Erythroblast (primary cell): ENCODE measurements around the gene AKAP13.

Source experiments
- GATA1 ChIP-seq: IDR thresholded peaks from 2 replicates; pipeline ENCODE4 v1.6.1; 2011; ENCODE audit warnings: low read depth, mild to moderate bottlenecking, control low read depth, low read length, moderate library complexity
- POLR2A ChIP-seq: IDR thresholded peaks from 2 replicates; pipeline ENCODE4 v1.6.1; 2011; ENCODE audit warnings: mild to moderate bottlenecking, low read length

- TF ChIP-seq POLR2A (no peak), GATA1 (no peak)
Measured at GRCh38 chr15:85509973-85510372, 129.6 kb downstream of the AKAP13 start.
